ENCODE data around the gene ZNF618.

DNA sequence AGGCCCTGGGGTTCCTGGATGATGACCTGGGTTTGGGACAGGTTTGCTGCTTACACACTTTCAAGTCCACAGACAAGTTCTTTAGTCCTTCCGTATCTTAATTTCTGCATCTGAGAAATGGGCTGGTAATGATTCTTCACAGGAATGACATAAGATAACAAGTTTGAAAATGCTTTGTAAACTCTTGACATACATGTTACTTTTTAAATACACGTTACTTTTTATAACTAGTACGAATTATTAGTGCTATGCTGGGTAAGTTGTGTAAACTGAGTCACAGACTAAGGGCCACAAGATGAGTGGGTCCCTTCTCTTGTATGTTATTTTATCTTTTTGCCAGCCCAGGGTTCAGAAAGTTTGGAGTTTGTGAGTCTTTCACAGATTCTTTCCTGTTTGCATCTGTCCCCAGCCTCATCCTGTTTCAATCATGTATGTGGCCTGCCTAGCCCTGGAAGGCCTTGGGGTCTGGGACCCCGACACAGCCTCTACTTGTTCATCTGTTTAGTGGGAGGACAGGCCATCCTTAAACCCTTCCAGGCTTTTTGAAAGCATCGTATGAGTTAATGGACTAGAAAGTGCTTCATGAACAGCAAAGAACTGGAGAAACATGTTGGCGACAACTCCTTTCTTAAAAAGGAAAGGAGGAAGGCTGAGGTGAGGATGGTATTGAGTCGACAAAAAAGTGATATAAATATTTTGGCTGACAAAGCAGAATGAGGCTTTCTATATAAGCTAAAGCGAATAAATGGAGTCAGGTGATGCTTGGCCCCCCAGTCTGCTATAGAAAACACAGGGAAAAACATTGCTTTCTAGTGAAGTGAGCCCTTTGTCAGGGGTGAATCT, 9.3 kb downstream of the ZNF618 start:
- no peak for TF ChIP-seq POLR2A (IDR thresholded peaks at IDR 0.05; ENCODE audit: low read depth, low read length)
- no peak for TF ChIP-seq TAF1 (IDR thresholded peaks at IDR 0.05; ENCODE audit: borderline replicate concordance, low read depth, low read length)

Measured in GM12892 (cell line).